Activated CD4-positive, CD25-positive, alpha-beta regulatory T cell treated with anti-CD3 and anti-CD28 coated beads, Interleukin-2, amount 50 U/mL, for 16 hours (primary cell): ENCODE data around the gene NBPF3.

Experiments
- DNase-seq: peaks from one replicate; pipeline ENCODE4 v3.0.0-alpha.2; 2020; ENCODE audit warnings: low read depth, low spot score

NBPF3 gene

GRCh38 chr1:21494196-21494595 is 54.3 kb downstream of the NBPF3 start:
- no peak for DNase-seq

- no peak for DNase-seq
These were observed 55.4 kb downstream of the NBPF3 start for GRCh38 chr1:21495225-21495820.

GRCh38 chr1:21496063-21496462 is 56.1 kb downstream of the NBPF3 start:
- DNase-seq = no peak

- no peak for DNase-seq
These were observed 56.9 kb downstream of the NBPF3 start for GRCh38 chr1:21496886-21497285.

- DNase-seq = no peak
These were observed 57.6 kb downstream of the NBPF3 start for GRCh38 chr1:21497466-21498061.

- DNase-seq = no peak
These were observed 59.5 kb downstream of the NBPF3 start for GRCh38 chr1:21499283-21499950.

GRCh38 chr1:21503706-21504377 is 63.9 kb downstream of the NBPF3 start:
- no peak for DNase-seq

GRCh38 chr1:21506804-21507203 is 66.9 kb downstream of the NBPF3 start:
- DNase-seq = no peak

GRCh38 chr1:21507511-21508270 is 67.8 kb downstream of the NBPF3 start:
- no peak for DNase-seq

GRCh38 chr1:21508580-21509350 is 68.8 kb downstream of the NBPF3 start:
- peak; percentile 51 for DNase-seq

- DNase-seq = no peak
These were observed 69.6 kb downstream of the NBPF3 start, which contains the start of gene ALPL for GRCh38 chr1:21509351-21510112. ALPL (plus strand) TSS chr1:21509423; CDS start chr1:21554082, 44,659 bp downstream.

- no peak for DNase-seq
These were observed 70.2 kb downstream of the NBPF3 start for GRCh38 chr1:21510113-21510493.

GRCh38 chr1:21510885-21511578 is 71.1 kb downstream of the NBPF3 start:
- no peak for DNase-seq

- no peak for DNase-seq
These were observed 71.9 kb downstream of the NBPF3 start for GRCh38 chr1:21511579-21512522.

- no peak for DNase-seq
These were observed 74.3 kb downstream of the NBPF3 start for GRCh38 chr1:21514245-21514644.

- DNase-seq = no peak
These were observed 77.2 kb downstream of the NBPF3 start for GRCh38 chr1:21517161-21517589.

- DNase-seq = no peak
These were observed 77.9 kb downstream of the NBPF3 start for GRCh38 chr1:21517660-21518480.
